ENCODE measurements around the gene ANKRD18A. TPM values are rescaled to one million over a fixed set of nuclear protein-coding genes. Genes with fewer than 3 reads are reported as not detected.
"Not testable (repeated sequence)": the region's sequence is repeated elsewhere in the genome, so short reads cannot be mapped to it uniquely, and the experiment has no call there.

The ANKRD18A gene
- total and polyA plus RNA-seq, 9 of the 15 experiments (the other 6 are each of a cell fraction or from before 2014, with no cell fraction given): 1.9 TPM; not detected in 8

- H3K4me2 ChIP-seq (ENCODE audit: insufficient read depth, low read length); H3K4me1 ChIP-seq (replicated peaks in 1 of 2; ENCODE audit: control insufficient read depth in 2 of 2, insufficient read depth in 2 of 2, low read length in 2 of 2); in situ Hi-C loops (cut with MboI); BruUV-seq (replicated peaks); H3K27ac ChIP-seq (ENCODE audit: extremely low read depth, low read depth, low read length); H3K36me3 ChIP-seq (ENCODE audit: control insufficient read depth, insufficient read depth, low read length); DNase-seq (ENCODE audit: extremely low read depth in 1 of 4, low spot score in 3 of 4); H3K27me3 ChIP-seq (ENCODE audit: control insufficient read depth in 2 of 2, insufficient read depth in 2 of 2, low read length in 2 of 2); POLR2A ChIA-PET; H3K9ac ChIP-seq (ENCODE audit: insufficient read depth in 1 of 2, low read depth in 2 of 2, low read length in 2 of 2); H3K9me1 ChIP-seq (ENCODE audit: control insufficient read depth, insufficient read depth, low read length); H2AFZ ChIP-seq (ENCODE audit: low read depth, low read length); H3K9me3 ChIP-seq (replicated peaks; ENCODE audit: control insufficient read depth, insufficient read depth, low read depth, low read length); H4K20me1 ChIP-seq (replicated peaks; ENCODE audit: control insufficient read depth, insufficient read depth, low read length); H3K4me3 ChIP-seq; CTCF ChIA-PET (ENCODE audit: low intra/inter-chr PET ratio); intact Hi-C loops (cut with micrococcal nuclease); FAIRE-seq; H3K79me2 ChIP-seq (ENCODE audit: control insufficient read depth, insufficient read depth, low read length); ATAC-seq: not testable (repeated sequence)
- WGBS (ENCODE audit: insufficient coverage, low coverage, missing lambda C conversion rate): 3% methylated on average over 2 of the region's 2 CpGs
These were observed 59.3 kb downstream of the ANKRD18A start for GRCh38 chr9:38561134-38561533.

- CTCF ChIA-PET (ENCODE audit: low intra/inter-chr PET ratio); H3K9me3 ChIP-seq (replicated peaks; ENCODE audit: control insufficient read depth, insufficient read depth, low read depth, low read length); H3K9ac ChIP-seq (ENCODE audit: insufficient read depth in 1 of 2, low read depth in 2 of 2, low read length in 2 of 2); in situ Hi-C loops (cut with MboI); H3K4me3 ChIP-seq; H3K27ac ChIP-seq (ENCODE audit: extremely low read depth, low read depth, low read length); H3K4me2 ChIP-seq (ENCODE audit: insufficient read depth, low read length); POLR2A ChIA-PET; FAIRE-seq; H3K9me1 ChIP-seq (ENCODE audit: control insufficient read depth, insufficient read depth, low read length); DNase-seq (ENCODE audit: extremely low read depth in 1 of 4, low spot score in 3 of 4); H3K4me1 ChIP-seq (replicated peaks in 1 of 2; ENCODE audit: control insufficient read depth in 2 of 2, insufficient read depth in 2 of 2, low read length in 2 of 2); H3K79me2 ChIP-seq (ENCODE audit: control insufficient read depth, insufficient read depth, low read length); H3K27me3 ChIP-seq (ENCODE audit: control insufficient read depth in 2 of 2, insufficient read depth in 2 of 2, low read length in 2 of 2); intact Hi-C loops (cut with micrococcal nuclease); H2AFZ ChIP-seq (ENCODE audit: low read depth, low read length); ATAC-seq; BruUV-seq (replicated peaks); H3K36me3 ChIP-seq (ENCODE audit: control insufficient read depth, insufficient read depth, low read length); H4K20me1 ChIP-seq (replicated peaks; ENCODE audit: control insufficient read depth, insufficient read depth, low read length): not testable (repeated sequence)
- 0% methylated on average over 1 of the region's 3 CpGs for WGBS (ENCODE audit: insufficient coverage, low coverage, missing lambda C conversion rate)
These were observed 61.2 kb downstream of the ANKRD18A start for GRCh38 chr9:38559172-38559571.

GRCh38 chr9:38557746-38558145, 62.6 kb downstream of the ANKRD18A start:
- BruUV-seq (replicated peaks): not testable (repeated sequence)

GRCh38 chr9:38554966-38555365, 65.4 kb downstream of the ANKRD18A start:
- in situ Hi-C loops (cut with MboI); ATAC-seq; H3K79me2 ChIP-seq (ENCODE audit: control insufficient read depth, insufficient read depth, low read length); H3K4me3 ChIP-seq; POLR2A ChIA-PET; H3K27ac ChIP-seq (ENCODE audit: extremely low read depth, low read depth, low read length); H2AFZ ChIP-seq (ENCODE audit: low read depth, low read length); H3K4me2 ChIP-seq (ENCODE audit: insufficient read depth, low read length); H3K9me1 ChIP-seq (ENCODE audit: control insufficient read depth, insufficient read depth, low read length); CTCF ChIA-PET (ENCODE audit: low intra/inter-chr PET ratio); intact Hi-C loops (cut with micrococcal nuclease); BruUV-seq (replicated peaks); H3K9ac ChIP-seq (ENCODE audit: insufficient read depth in 1 of 2, low read depth in 2 of 2, low read length in 2 of 2); H3K36me3 ChIP-seq (ENCODE audit: control insufficient read depth, insufficient read depth, low read length); H4K20me1 ChIP-seq (replicated peaks; ENCODE audit: control insufficient read depth, insufficient read depth, low read length); H3K27me3 ChIP-seq (ENCODE audit: control insufficient read depth in 2 of 2, insufficient read depth in 2 of 2, low read length in 2 of 2); H3K4me1 ChIP-seq (replicated peaks in 1 of 2; ENCODE audit: control insufficient read depth in 2 of 2, insufficient read depth in 2 of 2, low read length in 2 of 2); FAIRE-seq; H3K9me3 ChIP-seq (replicated peaks; ENCODE audit: control insufficient read depth, insufficient read depth, low read depth, low read length); DNase-seq (ENCODE audit: extremely low read depth in 1 of 4, low spot score in 3 of 4): not testable (repeated sequence)
- no CpG with 5 or more reads among the region's 2 CpGs for WGBS (ENCODE audit: insufficient coverage, low coverage, missing lambda C conversion rate)

More at GRCh38 chr9:38557746-38558145, 62.6 kb downstream of the ANKRD18A start:
- H4K20me1 ChIP-seq (replicated peaks; ENCODE audit: control insufficient read depth, insufficient read depth, low read length); in situ Hi-C loops (cut with MboI); DNase-seq (ENCODE audit: extremely low read depth in 1 of 4, low spot score in 3 of 4); H3K27ac ChIP-seq (ENCODE audit: extremely low read depth, low read depth, low read length); ATAC-seq; H3K4me3 ChIP-seq; H3K9me1 ChIP-seq (ENCODE audit: control insufficient read depth, insufficient read depth, low read length); FAIRE-seq; H3K79me2 ChIP-seq (ENCODE audit: control insufficient read depth, insufficient read depth, low read length); H3K9me3 ChIP-seq (replicated peaks; ENCODE audit: control insufficient read depth, insufficient read depth, low read depth, low read length); H3K36me3 ChIP-seq (ENCODE audit: control insufficient read depth, insufficient read depth, low read length); H3K4me2 ChIP-seq (ENCODE audit: insufficient read depth, low read length); H3K4me1 ChIP-seq (replicated peaks in 1 of 2; ENCODE audit: control insufficient read depth in 2 of 2, insufficient read depth in 2 of 2, low read length in 2 of 2); H3K9ac ChIP-seq (ENCODE audit: insufficient read depth in 1 of 2, low read depth in 2 of 2, low read length in 2 of 2); CTCF ChIA-PET (ENCODE audit: low intra/inter-chr PET ratio); intact Hi-C loops (cut with micrococcal nuclease); POLR2A ChIA-PET; H3K27me3 ChIP-seq (ENCODE audit: control insufficient read depth in 2 of 2, insufficient read depth in 2 of 2, low read length in 2 of 2); H2AFZ ChIP-seq (ENCODE audit: low read depth, low read length): not testable (repeated sequence)
- 38% methylated on average over 1 of the region's 1 CpG for WGBS (ENCODE audit: insufficient coverage, low coverage, missing lambda C conversion rate)

All from K562 (cell line).